Prostate gland (tissue), 2 donors: ENCODE results near the gene RAB36.

Experiments
- POLR2A ChIP-seq: fragments of 450-650 bp; IDR thresholded peaks from one replicate; pipeline ENCODE4 v1.6.1; 2016; ENCODE audit warnings: antibody characterized with exemption, mild to moderate bottlenecking
- TF ChIP-seq, protein P1 (sequence below), 4 experiments: fragments of 200-600 bp in 2 of 4; fragments of 450-650 bp in 2 of 4; sonication (generic) in 2 of 4; IDR thresholded peaks; 1 replicate in 3 of 4; 2 replicates in 1 of 4; pipeline ENCODE4 v1.5.1; 2016 to 2019; ENCODE audit warnings: antibody characterized with exemption in 4 of 4, mild to moderate bottlenecking in 2 of 4, moderate library complexity in 2 of 4

GRCh38 chr22:23177197-23177596, 31.9 kb downstream of the RAB36 start:
- TF ChIP-seq, protein P1, sequence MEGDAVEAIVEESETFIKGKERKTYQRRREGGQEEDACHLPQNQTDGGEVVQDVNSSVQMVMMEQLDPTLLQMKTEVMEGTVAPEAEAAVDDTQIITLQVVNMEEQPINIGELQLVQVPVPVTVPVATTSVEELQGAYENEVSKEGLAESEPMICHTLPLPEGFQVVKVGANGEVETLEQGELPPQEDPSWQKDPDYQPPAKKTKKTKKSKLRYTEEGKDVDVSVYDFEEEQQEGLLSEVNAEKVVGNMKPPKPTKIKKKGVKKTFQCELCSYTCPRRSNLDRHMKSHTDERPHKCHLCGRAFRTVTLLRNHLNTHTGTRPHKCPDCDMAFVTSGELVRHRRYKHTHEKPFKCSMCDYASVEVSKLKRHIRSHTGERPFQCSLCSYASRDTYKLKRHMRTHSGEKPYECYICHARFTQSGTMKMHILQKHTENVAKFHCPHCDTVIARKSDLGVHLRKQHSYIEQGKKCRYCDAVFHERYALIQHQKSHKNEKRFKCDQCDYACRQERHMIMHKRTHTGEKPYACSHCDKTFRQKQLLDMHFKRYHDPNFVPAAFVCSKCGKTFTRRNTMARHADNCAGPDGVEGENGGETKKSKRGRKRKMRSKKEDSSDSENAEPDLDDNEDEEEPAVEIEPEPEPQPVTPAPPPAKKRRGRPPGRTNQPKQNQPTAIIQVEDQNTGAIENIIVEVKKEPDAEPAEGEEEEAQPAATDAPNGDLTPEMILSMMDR (IDR thresholded peaks at IDR 0.05) = no peak
- no peak for TF ChIP-seq POLR2A
